ENCODE results near the gene APEH.

The APEH gene

GRCh38 chr3:49733551-49733950, 59.4 kb downstream of the APEH start:
- peak in 1 of 2 experiments; percentile 11 for DNase-seq

Measured in AML-193 (cell line).